ENCODE data around the gene MUC5B. TPM values are rescaled to one million over a fixed set of nuclear protein-coding genes. Genes with fewer than 3 reads are reported as not detected.

The MUC5B gene
- total RNA-seq, 1 experiment from 2014 or later: not detected

DNA sequence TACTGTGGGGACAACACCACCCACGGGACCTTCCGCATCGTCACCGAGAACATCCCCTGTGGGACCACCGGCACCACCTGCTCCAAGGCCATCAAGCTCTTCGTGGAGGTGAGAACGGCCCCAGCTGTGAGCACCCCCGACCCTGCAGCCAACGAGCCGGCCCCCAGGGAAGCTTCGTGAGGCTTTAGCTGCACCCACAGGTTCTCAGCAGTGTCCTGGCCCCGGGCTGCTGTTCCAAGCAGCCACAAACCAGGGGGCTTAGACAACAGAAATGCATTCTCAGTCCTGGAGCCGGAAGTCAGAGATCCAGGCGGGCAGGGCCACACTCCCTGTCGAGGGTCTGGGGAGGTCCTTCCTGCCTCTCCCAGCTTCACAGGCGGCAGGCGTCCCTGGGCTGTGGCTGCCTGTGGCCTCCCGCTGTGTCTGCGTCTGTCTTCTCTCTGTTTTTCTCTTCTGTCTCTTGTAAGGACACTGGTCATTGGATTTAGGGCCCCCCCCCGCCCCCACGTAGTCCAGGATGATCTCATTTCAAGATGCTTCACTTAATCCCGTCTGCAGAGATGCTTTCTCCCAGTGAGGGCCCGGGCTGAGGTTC is 12.5 kb downstream of the MUC5B start:
- Histone ChIP-seq H3K4me1 (ENCODE audit: insufficient read depth, low read length, poor library complexity, severe bottlenecking) (no peaks in the 10 kb centered on the region), H3K4me3 (ENCODE audit: low read depth, low read length, poor library complexity, severe bottlenecking) (no peak overlapping the region), H3K27me3 (replicated peaks; ENCODE audit: insufficient read depth, low read depth, low read length, poor library complexity) (no peaks in the 10 kb centered on the region), H3K36me3 (ENCODE audit: insufficient read depth, low read length, poor library complexity, severe bottlenecking) (no peaks in the 10 kb centered on the region), H3K9me3 (ENCODE audit: low read depth, low read length, poor library complexity, severe bottlenecking) (no peaks in the 10 kb centered on the region), H3K27ac (ENCODE audit: low read depth, low read length, poor library complexity, severe bottlenecking) (no peak overlapping the region)
- no peak for DNase-seq (ENCODE audit: low spot score)
- TF ChIP-seq EZH2 (IDR thresholded peaks at IDR 0.05; ENCODE audit: borderline replicate concordance, low read depth, low read length, poor library complexity, severe bottlenecking): no peak
- TF ChIP-seq, protein P1, sequence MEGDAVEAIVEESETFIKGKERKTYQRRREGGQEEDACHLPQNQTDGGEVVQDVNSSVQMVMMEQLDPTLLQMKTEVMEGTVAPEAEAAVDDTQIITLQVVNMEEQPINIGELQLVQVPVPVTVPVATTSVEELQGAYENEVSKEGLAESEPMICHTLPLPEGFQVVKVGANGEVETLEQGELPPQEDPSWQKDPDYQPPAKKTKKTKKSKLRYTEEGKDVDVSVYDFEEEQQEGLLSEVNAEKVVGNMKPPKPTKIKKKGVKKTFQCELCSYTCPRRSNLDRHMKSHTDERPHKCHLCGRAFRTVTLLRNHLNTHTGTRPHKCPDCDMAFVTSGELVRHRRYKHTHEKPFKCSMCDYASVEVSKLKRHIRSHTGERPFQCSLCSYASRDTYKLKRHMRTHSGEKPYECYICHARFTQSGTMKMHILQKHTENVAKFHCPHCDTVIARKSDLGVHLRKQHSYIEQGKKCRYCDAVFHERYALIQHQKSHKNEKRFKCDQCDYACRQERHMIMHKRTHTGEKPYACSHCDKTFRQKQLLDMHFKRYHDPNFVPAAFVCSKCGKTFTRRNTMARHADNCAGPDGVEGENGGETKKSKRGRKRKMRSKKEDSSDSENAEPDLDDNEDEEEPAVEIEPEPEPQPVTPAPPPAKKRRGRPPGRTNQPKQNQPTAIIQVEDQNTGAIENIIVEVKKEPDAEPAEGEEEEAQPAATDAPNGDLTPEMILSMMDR (conservative IDR thresholded peaks at IDR 0.05; ENCODE audit: low read depth, low read length): no peak
- intact Hi-C loops (cut with micrococcal nuclease; ENCODE audit: unreplicated experiment): no loop called here
- POLR2A ChIA-PET (ENCODE audit: low non-redundant PET): no interaction called here
- no TSS peak for BruUV-seq (replicated peaks)
- CTCF ChIA-PET: no interaction called here

DNA sequence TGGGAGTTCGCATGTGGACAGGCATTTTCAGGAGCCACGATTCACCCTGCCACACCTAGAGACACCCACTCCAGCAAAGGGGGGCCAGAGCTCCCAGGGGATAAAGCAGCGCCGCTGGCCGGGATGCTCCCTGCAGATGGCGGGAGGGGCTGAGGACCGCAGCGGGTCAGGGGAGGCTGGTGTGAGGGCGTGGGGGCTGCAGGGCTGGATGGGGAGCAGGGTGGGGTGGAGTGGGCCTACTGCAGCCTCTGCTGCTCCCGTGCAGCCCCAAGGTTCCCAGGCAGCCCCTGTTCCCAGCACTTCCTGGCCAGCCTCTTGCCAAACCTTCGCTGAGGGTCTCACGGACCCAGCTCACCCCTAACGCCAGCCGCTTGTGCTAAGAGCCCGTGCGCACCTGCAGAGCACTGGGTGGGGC is 13.0 kb downstream of the MUC5B start:
- H3K27me3 ChIP-seq (replicated peaks; ENCODE audit: insufficient read depth, low read depth, low read length, poor library complexity): no peaks in the 10 kb centered on the region
- TF ChIP-seq, protein P1 (conservative IDR thresholded peaks at IDR 0.05; ENCODE audit: low read depth, low read length): no peak
- TF ChIP-seq EZH2 (IDR thresholded peaks at IDR 0.05; ENCODE audit: borderline replicate concordance, low read depth, low read length, poor library complexity, severe bottlenecking): no peak
- no peak overlapping the region for H3K27ac ChIP-seq (ENCODE audit: low read depth, low read length, poor library complexity, severe bottlenecking)
- intact Hi-C loops (cut with micrococcal nuclease; ENCODE audit: unreplicated experiment): no loop called here
- H3K36me3 ChIP-seq (ENCODE audit: insufficient read depth, low read length, poor library complexity, severe bottlenecking): no peaks in the 10 kb centered on the region
- POLR2A ChIA-PET (ENCODE audit: low non-redundant PET): no interaction called here
- DNase-seq (ENCODE audit: low spot score): no peak
- no peak overlapping the region for H3K4me3 ChIP-seq (ENCODE audit: low read depth, low read length, poor library complexity, severe bottlenecking)
- H3K4me1 ChIP-seq (ENCODE audit: insufficient read depth, low read length, poor library complexity, severe bottlenecking): no peaks in the 10 kb centered on the region
- CTCF ChIA-PET: no interaction called here
- no peaks in the 10 kb centered on the region for H3K9me3 ChIP-seq (ENCODE audit: low read depth, low read length, poor library complexity, severe bottlenecking)
- BruUV-seq (replicated peaks): no TSS peak

DNA sequence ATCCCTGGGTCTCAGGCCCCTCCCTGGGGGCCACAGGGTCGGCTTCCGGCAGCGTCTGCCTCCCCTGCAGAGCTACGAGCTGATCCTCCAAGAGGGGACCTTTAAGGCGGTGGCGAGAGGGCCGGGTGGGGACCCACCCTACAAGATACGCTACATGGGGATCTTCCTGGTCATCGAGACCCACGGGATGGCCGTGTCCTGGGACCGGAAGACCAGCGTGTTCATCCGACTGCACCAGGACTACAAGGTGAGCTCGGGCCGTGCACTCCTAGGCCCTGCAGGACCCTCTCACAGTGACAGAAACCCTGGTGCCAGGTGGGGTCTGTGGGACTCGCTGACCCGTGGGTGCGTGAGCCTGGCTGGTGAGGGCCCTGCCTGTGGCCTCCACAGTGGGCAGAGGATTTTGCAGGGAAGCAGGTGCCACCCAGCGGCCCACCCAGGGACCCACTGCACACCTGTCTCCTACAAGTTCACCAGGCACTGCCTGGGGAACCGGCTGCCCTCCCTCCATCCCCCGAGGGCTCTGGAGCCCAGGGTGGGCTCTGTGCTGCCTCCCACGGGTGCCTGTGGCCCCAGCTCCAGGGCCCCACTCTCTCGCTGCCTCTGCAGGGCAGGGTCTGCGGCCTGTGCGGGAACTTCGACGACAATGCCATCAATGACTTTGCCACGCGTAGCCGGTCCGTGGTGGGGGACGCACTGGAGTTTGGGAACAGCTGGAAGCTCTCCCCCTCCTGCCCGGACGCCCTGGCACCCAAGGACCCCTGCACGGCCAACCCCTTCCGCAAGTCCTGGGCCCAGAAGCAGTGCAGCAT is 13.7 kb downstream of the MUC5B start:
- BruUV-seq (replicated peaks): no TSS peak
- POLR2A ChIA-PET (ENCODE audit: low non-redundant PET): no interaction called here
- Histone ChIP-seq H3K9me3 (ENCODE audit: low read depth, low read length, poor library complexity, severe bottlenecking) (no peaks in the 10 kb centered on the region), H3K36me3 (ENCODE audit: insufficient read depth, low read length, poor library complexity, severe bottlenecking) (no peaks in the 10 kb centered on the region), H3K27me3 (replicated peaks; ENCODE audit: insufficient read depth, low read depth, low read length, poor library complexity) (no peaks in the 10 kb centered on the region), H3K4me3 (ENCODE audit: low read depth, low read length, poor library complexity, severe bottlenecking) (no peak overlapping the region), H3K4me1 (ENCODE audit: insufficient read depth, low read length, poor library complexity, severe bottlenecking) (no peaks in the 10 kb centered on the region), H3K27ac (ENCODE audit: low read depth, low read length, poor library complexity, severe bottlenecking) (no peak overlapping the region)
- CTCF ChIA-PET: no interaction called here
- intact Hi-C loops (cut with micrococcal nuclease; ENCODE audit: unreplicated experiment): no loop called here
- DNase-seq (ENCODE audit: low spot score): no peak
- TF ChIP-seq, protein P1 (conservative IDR thresholded peaks at IDR 0.05; ENCODE audit: low read depth, low read length): no peak
- no peak for TF ChIP-seq EZH2 (IDR thresholded peaks at IDR 0.05; ENCODE audit: borderline replicate concordance, low read depth, low read length, poor library complexity, severe bottlenecking)
